Trophoblast cell (in vitro differentiated cells and primary cell): Measurements from ENCODE around the gene DES.

Experiments
- DNase-seq, 2 donors: peaks; one replicate each; pipeline ENCODE4 v3.0.0-alpha.2; 2016
- H2AFZ ChIP-seq: 2 replicates; pipeline ENCODE4 v1.6.1; 2013; ENCODE audit warnings: low read length, moderate library complexity, mild to moderate bottlenecking; ENCODE audit not compliant: insufficient read depth, poor library complexity
- H2AK5ac ChIP-seq: 2 replicates; pipeline ENCODE4 v1.6.1; 2013; ENCODE audit warnings: mild to moderate bottlenecking, low read length
- H2BK120ac ChIP-seq: 2 replicates; pipeline ENCODE4 v1.6.1; 2013; ENCODE audit warnings: low read length, mild to moderate bottlenecking, moderate library complexity; ENCODE audit not compliant: insufficient read depth, poor library complexity
- H2BK12ac ChIP-seq: 2 replicates; pipeline ENCODE4 v1.6.1; 2013; ENCODE audit warnings: mild to moderate bottlenecking, low read length, moderate library complexity
- H2BK5ac ChIP-seq: 2 replicates; pipeline ENCODE4 v1.6.1; 2013; ENCODE audit warnings: low read length, low read depth, moderate library complexity, mild to moderate bottlenecking; ENCODE audit not compliant: poor library complexity
- H3K14ac ChIP-seq: 2 replicates; pipeline ENCODE4 v1.6.1; 2013; ENCODE audit warnings: mild to moderate bottlenecking, low read length
- H3K18ac ChIP-seq: 2 replicates; pipeline ENCODE4 v1.6.1; 2013; ENCODE audit warnings: mild to moderate bottlenecking, low read length
- H3K23ac ChIP-seq: 2 replicates; pipeline ENCODE4 v1.6.1; 2013; ENCODE audit warnings: low read length
- H3K27ac ChIP-seq: 2 replicates; pipeline ENCODE4 v1.5.1; 2013; ENCODE audit warnings: low read depth, mild to moderate bottlenecking, inconsistent platforms, low read length, moderate library complexity
- H3K27me3 ChIP-seq: 2 replicates; pipeline ENCODE4 v1.6.1; 2013; ENCODE audit warnings: inconsistent platforms, mild to moderate bottlenecking, low read length, moderate library complexity; ENCODE audit not compliant: insufficient read depth
- H3K36me3 ChIP-seq, 2 experiments: 1 replicate in 1 of 2; 2 replicates in 1 of 2; pipeline ENCODE4 v1.6.1; 2013; ENCODE audit warnings: low read length in 2 of 2, mild to moderate bottlenecking in 2 of 2, moderate library complexity in 1 of 2; ENCODE audit not compliant: insufficient read depth in 2 of 2, control insufficient read depth in 1 of 2
- H3K4ac ChIP-seq: 2 replicates; pipeline ENCODE4 v1.6.1; 2013; ENCODE audit warnings: low read depth, mild to moderate bottlenecking, low read length, moderate library complexity
- H3K4me1 ChIP-seq, 2 experiments: 1 replicate in 1 of 2; 2 replicates in 1 of 2; pipeline ENCODE4 v1.6.1; 2013; ENCODE audit warnings: low read length in 2 of 2, mild to moderate bottlenecking in 2 of 2, moderate library complexity in 1 of 2; ENCODE audit not compliant: insufficient read depth in 2 of 2, control insufficient read depth in 1 of 2
- H3K4me2 ChIP-seq: 2 replicates; pipeline ENCODE4 v1.6.1; 2013; ENCODE audit warnings: inconsistent platforms, mild to moderate bottlenecking, low read length, moderate library complexity
- H3K4me3 ChIP-seq: 2 replicates; pipeline ENCODE4 v1.5.1; 2013; ENCODE audit warnings: mild to moderate bottlenecking, low read depth, low read length, inconsistent platforms
- H3K79me1 ChIP-seq: one replicate; pipeline ENCODE4 v1.6.1; 2013; ENCODE audit warnings: low read length
- H3K79me2 ChIP-seq: 2 replicates; pipeline ENCODE4 v1.6.1; 2013; ENCODE audit warnings: low read length, mild to moderate bottlenecking; ENCODE audit not compliant: control insufficient read depth, insufficient read depth, poor library complexity
- H3K9ac ChIP-seq: 2 replicates; pipeline ENCODE4 v1.6.1; 2013; ENCODE audit warnings: mild to moderate bottlenecking, low read length
- H3K9me3 ChIP-seq: 2 replicates; pipeline ENCODE4 v1.6.1; 2013; ENCODE audit warnings: low read depth, mild to moderate bottlenecking, control low read depth, inconsistent platforms, low read length; ENCODE audit not compliant: insufficient read depth
- H4K12ac ChIP-seq: 2 replicates; pipeline ENCODE4 v1.6.1; 2013; ENCODE audit warnings: low read depth, mild to moderate bottlenecking, low read length, moderate library complexity
- H4K8ac ChIP-seq: 2 replicates; pipeline ENCODE4 v1.6.1; 2013; ENCODE audit warnings: low read depth, mild to moderate bottlenecking, low read length, moderate library complexity
- H4K91ac ChIP-seq: one replicate; pipeline ENCODE4 v1.6.1; 2013; ENCODE audit warnings: low read depth, mild to moderate bottlenecking, low read length, moderate library complexity
- WGBS: extraction: QIAGEN DNeasy Blood & Tissue Kit; methylation state at CpG from one replicate; pipeline ENCODE4 v1.1.7; 2013; ENCODE audit warnings: missing lambda C conversion rate; ENCODE audit not compliant: insufficient read length, insufficient coverage; ENCODE audit errors: extremely low coverage; 5-methylcytosine and 5-hydroxymethylcytosine counted together

DES gene

GRCh38 chr2:219473511-219473910 lies 55.3 kb downstream of the DES start:
- no peaks in the 10 kb centered on the region for H3K79me1 ChIP-seq
- no peak overlapping the region for H3K23ac ChIP-seq
- no peak overlapping the region for H3K4me3 ChIP-seq
- no peak overlapping the region for H3K27ac ChIP-seq
- WGBS: no CpG with 5 or more reads among the region's 18 CpGs
- no peaks in the 10 kb centered on the region for H3K79me2 ChIP-seq
- H4K12ac ChIP-seq: no peak overlapping the region
- no peaks in the 10 kb centered on the region for H3K9me3 ChIP-seq
- peaks cover 7 to 8% of the 10 kb centered on the region in 2 experiments for H3K4me1 ChIP-seq
- DNase-seq: no peak
- H3K18ac ChIP-seq: no peak overlapping the region
- no peaks in the 10 kb centered on the region for H3K27me3 ChIP-seq
- H2BK12ac ChIP-seq: no peak overlapping the region
- H4K8ac ChIP-seq: no peak overlapping the region
- no peak overlapping the region for H2AFZ ChIP-seq
- H4K91ac ChIP-seq: no peak overlapping the region
- no peak overlapping the region for H2AK5ac ChIP-seq
- no peak overlapping the region for H2BK120ac ChIP-seq
- no peak overlapping the region for H3K9ac ChIP-seq
- no peaks in the 10 kb centered on the region for H3K36me3 ChIP-seq
- H3K14ac ChIP-seq: no peak overlapping the region
- no peak overlapping the region for H3K4me2 ChIP-seq
- H3K4ac ChIP-seq: no peak overlapping the region
- no peak overlapping the region for H2BK5ac ChIP-seq

DNA sequence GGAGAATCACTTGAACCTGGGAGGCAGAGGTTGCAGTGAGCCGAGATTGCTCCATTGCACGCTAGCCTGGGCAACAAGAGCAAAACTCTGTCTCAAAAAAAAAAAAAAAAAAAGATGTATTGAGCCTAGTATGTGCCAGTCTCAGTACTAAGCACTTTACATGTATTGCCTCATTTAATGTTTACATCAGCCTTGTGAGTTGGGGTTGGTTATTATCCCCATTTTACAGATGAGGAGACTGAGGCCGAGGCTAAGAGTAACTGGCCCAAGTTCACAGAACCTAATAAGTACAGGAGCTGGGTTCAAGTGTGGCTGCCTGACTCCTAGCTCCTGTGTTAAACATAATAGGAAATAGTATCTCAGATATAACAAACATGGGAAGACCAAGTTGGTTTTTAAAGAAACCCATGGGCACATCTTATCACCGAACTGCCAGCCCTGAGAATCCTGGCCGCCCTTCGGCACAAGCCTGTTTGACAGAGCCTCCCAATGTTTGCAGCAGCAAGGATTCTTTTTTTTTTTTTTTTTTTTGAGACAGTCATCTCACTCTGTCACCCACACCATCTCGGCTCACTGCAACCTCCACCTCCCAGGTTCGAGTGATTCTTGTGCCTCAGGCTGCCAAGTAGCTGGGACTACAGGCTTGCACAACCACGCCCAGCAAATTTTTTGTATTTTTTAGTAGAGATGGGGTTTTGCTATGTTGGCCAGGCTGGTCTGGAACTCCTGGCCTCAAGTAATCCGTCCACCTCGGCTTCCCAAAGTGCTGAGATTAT lies 56.3 kb downstream of the DES start:
- H3K27me3 ChIP-seq: no peaks in the 10 kb centered on the region
- H4K91ac ChIP-seq: no peak overlapping the region
- no peaks in the 10 kb centered on the region for H3K79me1 ChIP-seq
- H3K4me2 ChIP-seq: no peak overlapping the region
- H2BK5ac ChIP-seq: no peak overlapping the region
- no peak overlapping the region for H4K8ac ChIP-seq
- no peaks in the 10 kb centered on the region for H3K79me2 ChIP-seq
- no peaks in the 10 kb centered on the region for H3K36me3 ChIP-seq
- no peak overlapping the region for H3K27ac ChIP-seq
- H3K23ac ChIP-seq: no peak overlapping the region
- H2BK120ac ChIP-seq: no peak overlapping the region
- H3K18ac ChIP-seq: no peak overlapping the region
- H4K12ac ChIP-seq: no peak overlapping the region
- no peak overlapping the region for H3K9ac ChIP-seq
- H2AFZ ChIP-seq: no peak overlapping the region
- H2BK12ac ChIP-seq: no peak overlapping the region
- no peak overlapping the region for H3K4me3 ChIP-seq
- H2AK5ac ChIP-seq: no peak overlapping the region
- peak; percentile 55 to 60 for DNase-seq
- H3K9me3 ChIP-seq: no peaks in the 10 kb centered on the region
- WGBS: no CpG with 5 or more reads among the region's 11 CpGs
- H3K4ac ChIP-seq: no peak overlapping the region
- H3K4me1 ChIP-seq: peaks cover 3% of the 10 kb centered on the region in 2 experiments
- no peak overlapping the region for H3K14ac ChIP-seq

DNA sequence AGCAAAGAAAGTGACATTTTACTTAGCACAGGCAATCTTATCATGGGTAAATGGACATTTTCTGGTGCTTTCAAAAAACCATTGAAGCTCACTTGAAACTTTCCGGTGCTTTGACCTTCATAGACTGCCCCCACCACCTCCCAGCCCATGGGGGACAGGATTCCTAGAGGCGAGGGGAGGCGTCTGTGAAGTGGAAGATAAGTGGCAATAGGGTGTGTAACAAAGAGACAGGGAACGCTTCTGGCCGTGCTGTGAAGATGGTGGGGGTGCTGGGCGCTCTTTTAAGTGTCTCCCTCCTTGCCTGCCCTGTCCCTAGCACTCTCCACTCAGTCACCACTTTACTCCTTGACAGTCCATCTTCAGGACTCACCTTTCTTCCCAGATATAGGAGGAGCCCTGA lies 57.1 kb downstream of the DES start:
- no peak for DNase-seq
- Histone ChIP-seq H3K4ac (no peak overlapping the region), H4K8ac (no peak overlapping the region), H3K18ac (no peak overlapping the region), H4K91ac (no peak overlapping the region), H3K9me3 (no peaks in the 10 kb centered on the region), H3K36me3 (no peaks in the 10 kb centered on the region), H3K79me1 (no peaks in the 10 kb centered on the region), H4K12ac (no peak overlapping the region), H3K4me2 (no peak overlapping the region), H3K79me2 (no peaks in the 10 kb centered on the region), H2BK120ac (no peak overlapping the region), H3K23ac (no peak overlapping the region), H3K27me3 (no peaks in the 10 kb centered on the region), H3K14ac (no peak overlapping the region), H3K27ac (no peak overlapping the region), H2BK12ac (no peak overlapping the region), H2BK5ac (no peak overlapping the region), H3K4me3 (no peak overlapping the region), H2AFZ (no peak overlapping the region), H3K9ac (no peak overlapping the region), H2AK5ac (no peak overlapping the region), H3K4me1 (peaks cover 3% of the 10 kb centered on the region in 2 experiments)
- WGBS: no CpG with 5 or more reads among the region's 6 CpGs

DNA sequence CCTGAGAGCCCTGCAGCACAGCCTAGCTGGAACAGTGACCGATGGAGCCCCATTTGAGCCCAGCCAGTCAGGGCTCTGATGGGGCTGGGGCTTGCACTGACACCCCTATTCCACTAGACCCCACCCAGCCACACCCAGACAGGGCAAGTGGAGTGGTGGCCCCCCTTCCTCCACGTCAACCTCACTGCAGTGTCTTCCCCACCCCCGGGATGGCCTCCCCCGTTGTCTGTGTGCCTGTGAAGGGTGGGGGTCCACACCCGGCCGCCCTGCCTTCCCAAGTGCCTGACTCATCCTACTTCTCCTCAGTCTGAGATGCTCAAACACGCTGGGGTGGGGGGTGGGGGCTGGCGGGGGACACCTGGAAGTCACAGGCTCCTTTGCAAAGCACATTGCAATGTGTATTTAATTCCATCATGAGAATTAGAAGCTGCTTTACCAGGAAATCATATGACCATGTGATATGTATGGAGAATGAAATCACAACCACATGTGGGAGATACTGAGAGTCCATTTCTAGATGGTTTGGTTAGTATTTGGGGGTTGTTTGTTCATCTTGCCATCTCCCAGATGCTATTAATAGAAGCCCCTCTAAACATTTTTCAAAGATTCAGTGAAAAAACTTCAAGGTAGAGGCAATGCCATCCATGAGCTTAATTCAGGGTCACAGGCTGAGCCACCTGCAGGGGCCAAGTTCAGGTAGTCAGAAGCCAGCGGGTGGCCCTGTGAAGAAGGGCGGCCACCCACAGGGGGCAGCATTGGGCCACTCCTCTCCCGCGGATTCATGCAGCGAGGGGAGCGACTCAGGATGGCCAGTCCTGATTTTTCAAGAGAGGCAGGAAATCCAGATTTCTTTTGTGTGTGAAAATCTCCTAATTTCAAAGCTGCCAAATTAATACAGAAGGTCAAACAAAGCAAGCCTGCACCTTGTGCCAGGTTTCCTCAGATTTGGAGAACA lies 57.8 kb downstream of the DES start:
- Histone ChIP-seq H3K18ac (no peak overlapping the region), H2BK12ac (no peak overlapping the region), H2BK5ac (no peak overlapping the region), H2BK120ac (no peak overlapping the region), H4K12ac (no peak overlapping the region), H3K14ac (no peak overlapping the region), H3K4me1 (peaks cover 3% of the 10 kb centered on the region in 2 experiments), H4K91ac (no peak overlapping the region), H3K27me3 (no peaks in the 10 kb centered on the region), H3K9me3 (no peaks in the 10 kb centered on the region), H3K9ac (no peak overlapping the region), H3K79me2 (no peaks in the 10 kb centered on the region), H3K27ac (no peak overlapping the region), H2AK5ac (no peak overlapping the region), H3K79me1 (no peaks in the 10 kb centered on the region), H4K8ac (no peak overlapping the region), H3K23ac (no peak overlapping the region), H3K36me3 (no peaks in the 10 kb centered on the region), H3K4me2 (peak overlapping the region; percentile 35), H2AFZ (no peak overlapping the region), H3K4me3 (no peak overlapping the region), H3K4ac (no peak overlapping the region)
- WGBS: no CpG with 5 or more reads among the region's 14 CpGs
- peak; percentile 48 to 66 for DNase-seq
